H1 (cell line): ENCODE measurements around the gene EXOC6. TPM values are rescaled to one million over a fixed set of nuclear protein-coding genes. Genes with fewer than 3 reads are reported as not detected.

ENCODE experiments used
- BCL11A ChIP-seq, 2 experiments: IDR thresholded peaks; one replicate each; pipeline ENCODE4 v1.6.1; 2011; ENCODE audit warnings: low read depth in 2 of 2, low read length in 2 of 2, mild to moderate bottlenecking in 2 of 2
- CHD7 ChIP-seq: fragments of 300-600 bp; sonication (generic); IDR thresholded peaks from 2 replicates; pipeline ENCODE4 v1.7.1; 2012; ENCODE audit warnings: low read length, moderate library complexity, mild to moderate bottlenecking, inconsistent platforms; ENCODE audit not compliant: insufficient replicate concordance
- KDM1A ChIP-seq: fragments of 200-600, 300-600 bp; sonication (generic); IDR thresholded peaks from 2 replicates; pipeline ENCODE4 v1.7.1; 2016; ENCODE audit warnings: mild to moderate bottlenecking, low read length, borderline replicate concordance
- polyA plus RNA-seq, 7 experiments: library from polyadenylated mRNA; depleted of rRNA in 3 of 7; stranded (reverse) in 5 of 7; unstranded in 2 of 7; fragments of >200 nt in 5 of 7; fragments of 200-250 nt in 2 of 7; gene quantifications; 1 replicate in 5 of 7; 2 replicates in 1 of 7; 4 replicates in 1 of 7; pipeline versions ENCODE4 v1.2.1 to v1.2.3, GENCODE V29; 2011 to 2013; ENCODE audit warnings: missing spikeins in 2 of 7, mixed read lengths in 2 of 7
- total RNA-seq: library from RNA; stranded (reverse); fragmentation: NEBNext Ultra II Directional; extraction: Animal tissue kit (Norgen Biotek cat#: 25700); gene quantifications from 2 replicates; pipeline ENCODE4 v1.2.1, GENCODE V29; 2021

Gene EXOC6
- total and polyA plus RNA-seq, 2 of the 8 experiments (the other 6 are each of a cell fraction or from before 2014, with no cell fraction given), result 1.7 to 4.5 TPM

DNA sequence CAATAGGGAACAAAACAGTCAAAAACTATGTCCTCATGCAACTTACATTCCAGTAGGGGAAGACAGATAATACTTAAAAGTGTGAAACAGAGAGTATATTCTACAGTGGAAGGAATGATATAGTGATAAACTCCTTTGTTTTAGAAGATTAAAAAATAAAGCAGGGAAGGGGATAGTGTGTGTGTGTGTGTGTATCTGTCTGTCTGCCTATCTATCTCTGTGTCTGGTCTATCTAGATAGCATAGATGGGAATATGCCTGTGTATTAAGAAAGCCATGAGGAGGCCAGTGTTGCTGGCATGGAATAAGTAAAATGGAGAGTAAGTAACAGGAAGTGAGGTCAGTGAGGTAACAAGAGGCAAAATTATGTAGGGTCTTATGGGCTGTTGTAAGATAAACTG lies 42.2 kb downstream of the EXOC6 start (continued):
- no peak for TF ChIP-seq CHD7
- no peak for TF ChIP-seq BCL11A (IDR thresholded peaks at IDR 0.05; ENCODE audit: low read depth in 2 of 2, low read length in 2 of 2)
- TF ChIP-seq KDM1A, result no peak
